HepG2 (cell line): ENCODE data around the gene MIOS. TPM values are rescaled to one million over a fixed set of nuclear protein-coding genes. Genes with fewer than 3 reads are reported as not detected.

Experiments used
- AKAP8 ChIP-seq: sonication (generic); formaldehyde crosslinking; IDR thresholded peaks from 2 replicates; pipeline ENCODE4 v1.5.1; 2020; ENCODE audit warnings: mild to moderate bottlenecking, missing genetic modification reagents
- ARHGAP35 ChIP-seq: sonication (generic); formaldehyde crosslinking; IDR thresholded peaks from 2 replicates; pipeline ENCODE4 v1.9.0; 2022; ENCODE audit warnings: mild to moderate bottlenecking, inconsistent platforms, moderate library complexity, missing genetic modification reagents, borderline replicate concordance
- ASH2L ChIP-seq: fragments of 300-600, 200-600 bp; sonication (generic); IDR thresholded peaks from 2 replicates; pipeline ENCODE4 v1.7.0; 2017; ENCODE audit warnings: low read depth, mild to moderate bottlenecking, moderate library complexity, mixed read lengths, low read length; ENCODE audit not compliant: insufficient read length
- FOXP1 ChIP-seq, 2 experiments: fragments of 450-650 bp in 1 of 2; IDR thresholded peaks; 2 replicates each; pipeline ENCODE4 v1.6.1; 2017 to 2018; ENCODE audit warnings: antibody characterized with exemption in 1 of 2
- IKZF4 ChIP-seq: sonication (generic); formaldehyde crosslinking; IDR thresholded peaks from 2 replicates; pipeline ENCODE4 v1.5.1; 2020; ENCODE audit warnings: borderline replicate concordance, mild to moderate bottlenecking, low read depth, missing genetic modification reagents; ENCODE audit errors: not compliant biosample characterization
- KMT2A ChIP-seq: sonication (generic); formaldehyde crosslinking; IDR thresholded peaks from 2 replicates; pipeline ENCODE4 v1.4.0; 2020; ENCODE audit warnings: missing genetic modification reagents
- MBNL3 ChIP-seq: fragments of 250-450 bp; sonication (Bioruptor Pico); conservative IDR thresholded peaks from 2 replicates; pipeline ENCODE4 v1.8.0; 2022; ENCODE audit warnings: mild to moderate bottlenecking, inconsistent platforms
- MED8 ChIP-seq: sonication (generic); formaldehyde crosslinking; IDR thresholded peaks from 2 replicates; pipeline ENCODE4 v1.8.1; 2023; ENCODE audit warnings: mild to moderate bottlenecking, missing genetic modification reagents; ENCODE audit not compliant: insufficient replicate concordance
- MIER2 ChIP-seq: IDR thresholded peaks from 2 replicates; pipeline ENCODE4 v1.6.1; 2016; ENCODE audit warnings: missing biosample characterization, missing genetic modification reagents
- MYC ChIP-seq: sonication (generic); formaldehyde crosslinking; IDR thresholded peaks from 2 replicates; pipeline ENCODE4 v1.9.0; 2021; ENCODE audit warnings: missing genetic modification reagents, borderline replicate concordance
- NRL ChIP-seq: sonication (generic); formaldehyde crosslinking; IDR thresholded peaks from 2 replicates; pipeline ENCODE4 v1.5.0; 2020; ENCODE audit warnings: missing genetic modification reagents, mild to moderate bottlenecking, moderate library complexity, borderline replicate concordance
- SNAPC2 ChIP-seq: sonication (generic); formaldehyde crosslinking; IDR thresholded peaks from 2 replicates; pipeline ENCODE4 v1.8.1; 2022; ENCODE audit warnings: mild to moderate bottlenecking, missing genetic modification reagents
- TEAD2 ChIP-seq: sonication (generic); formaldehyde crosslinking; IDR thresholded peaks from 2 replicates; pipeline ENCODE4 v1.9.0; 2021; ENCODE audit warnings: missing genetic modification reagents
- ZNF30 ChIP-seq: sonication (generic); formaldehyde crosslinking; IDR thresholded peaks from 2 replicates; pipeline ENCODE4 v1.5.0; 2020; ENCODE audit warnings: mild to moderate bottlenecking, missing genetic modification reagents
- ZNF33A ChIP-seq: sonication (generic); formaldehyde crosslinking; IDR thresholded peaks from 2 replicates; pipeline ENCODE4 v1.5.1; 2020; ENCODE audit warnings: missing genetic modification reagents, mild to moderate bottlenecking, moderate library complexity, borderline replicate concordance
- ZNF441 ChIP-seq: sonication (generic); formaldehyde crosslinking; IDR thresholded peaks from 2 replicates; pipeline ENCODE4 v1.7.0; 2021; ENCODE audit warnings: missing genetic modification reagents, borderline replicate concordance
- ZNF496 ChIP-seq: sonication (generic); formaldehyde crosslinking; IDR thresholded peaks from 2 replicates; pipeline ENCODE4 v1.8.1; 2023; ENCODE audit warnings: mild to moderate bottlenecking, moderate library complexity, missing genetic modification reagents; ENCODE audit not compliant: insufficient replicate concordance
- ZNF691 ChIP-seq: sonication (generic); formaldehyde crosslinking; IDR thresholded peaks from 2 replicates; pipeline ENCODE4 v1.4.0; 2020; ENCODE audit warnings: missing genetic modification reagents, low read depth, mild to moderate bottlenecking, borderline replicate concordance
- ZNF781 ChIP-seq: sonication (generic); formaldehyde crosslinking; IDR thresholded peaks from 2 replicates; pipeline ENCODE4 v1.5.1; 2020; ENCODE audit warnings: borderline replicate concordance, mild to moderate bottlenecking, missing genetic modification reagents; ENCODE audit errors: not compliant biosample characterization
- polyA plus RNA-seq, 8 experiments: library from polyadenylated mRNA; depleted of rRNA in 3 of 8; stranded (reverse) in 7 of 8; unstranded in 1 of 8; fragments of >200 nt; fragmentation: Illumina TruSeq in 4 of 8; extraction: Trizol in 4 of 8; gene quantifications; 2 replicates each; pipeline versions ENCODE4 v1.2.1 to v1.2.3, GENCODE V29; 2011 to 2016; ENCODE audit warnings: low read depth in 4 of 8, missing spikeins in 1 of 8, mixed read lengths in 1 of 8; ENCODE audit not compliant: insufficient read depth in 1 of 8
- total RNA-seq, 5 experiments: library from RNA; depleted of rRNA; stranded (reverse); fragments of >200 nt; fragmentation: Illumina TruSeq; extraction: Trizol; gene quantifications; 2 replicates each; pipeline ENCODE4 v1.2.3, GENCODE V29; 2016; ENCODE audit warnings: low read depth in 1 of 5
- TF ChIP-seq, protein P1 (sequence below): IDR thresholded peaks from 2 replicates; pipeline ENCODE4 v1.6.1; 2016; ENCODE audit warnings: low read depth, missing genetic modification reagents, missing compliant biosample characterization
- TF ChIP-seq, protein P2 (sequence below): sonication (generic); formaldehyde crosslinking; IDR thresholded peaks from 2 replicates; pipeline ENCODE4 v1.8.0; 2022; ENCODE audit warnings: mild to moderate bottlenecking, missing genetic modification reagents, borderline replicate concordance

MIOS gene
- total and polyA plus RNA-seq, 2 of the 13 experiments (the other 11 are each of a cell fraction or from before 2014, with no cell fraction given), result 15.2 to 33.5 TPM

DNA sequence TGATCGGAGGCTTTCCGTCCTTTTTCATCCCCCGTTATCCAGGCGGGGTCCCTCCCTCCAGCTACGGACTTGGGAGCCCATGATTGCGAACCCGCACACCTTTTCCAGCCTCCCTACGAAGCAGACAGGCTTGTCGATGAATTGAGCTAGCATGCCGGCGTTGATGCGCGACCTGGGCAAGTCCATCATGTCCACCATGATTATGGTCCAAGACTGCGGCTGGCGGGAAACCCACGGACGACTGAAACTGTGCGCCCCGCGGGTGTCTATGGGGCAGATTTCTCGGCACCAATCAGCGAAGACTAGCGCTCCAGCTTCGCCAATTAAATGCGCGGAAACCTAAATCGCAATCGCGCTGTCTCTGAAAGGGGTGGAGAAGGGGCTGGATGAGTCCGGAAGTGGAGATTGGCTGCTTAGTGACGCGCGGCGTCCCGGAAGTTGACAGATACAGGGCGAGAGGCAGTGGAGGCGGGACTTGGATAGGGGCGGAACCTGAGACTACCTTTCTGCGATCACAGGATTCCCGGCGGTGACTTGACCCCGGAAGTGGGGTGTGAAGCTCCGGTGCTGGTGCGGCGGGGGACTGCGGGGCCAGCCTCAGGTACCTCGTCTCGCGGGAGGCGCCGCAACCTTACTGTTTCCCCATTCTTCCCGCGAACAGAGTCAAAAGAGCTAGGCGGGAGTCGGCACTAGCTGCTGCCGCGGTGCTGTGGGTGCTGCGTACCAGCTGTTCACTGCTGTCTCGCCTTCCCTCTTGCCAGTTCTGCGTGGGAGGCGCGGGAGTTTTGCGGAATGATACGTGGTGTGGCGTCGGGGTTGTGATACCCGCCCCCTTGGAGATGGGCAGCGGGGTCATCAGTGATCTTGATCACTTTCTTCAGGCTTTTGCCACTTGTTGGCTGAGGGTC, 73.8 kb downstream of the MIOS start, which contains the start of gene UMAD1 (continued):
- TF ChIP-seq, protein P1, sequence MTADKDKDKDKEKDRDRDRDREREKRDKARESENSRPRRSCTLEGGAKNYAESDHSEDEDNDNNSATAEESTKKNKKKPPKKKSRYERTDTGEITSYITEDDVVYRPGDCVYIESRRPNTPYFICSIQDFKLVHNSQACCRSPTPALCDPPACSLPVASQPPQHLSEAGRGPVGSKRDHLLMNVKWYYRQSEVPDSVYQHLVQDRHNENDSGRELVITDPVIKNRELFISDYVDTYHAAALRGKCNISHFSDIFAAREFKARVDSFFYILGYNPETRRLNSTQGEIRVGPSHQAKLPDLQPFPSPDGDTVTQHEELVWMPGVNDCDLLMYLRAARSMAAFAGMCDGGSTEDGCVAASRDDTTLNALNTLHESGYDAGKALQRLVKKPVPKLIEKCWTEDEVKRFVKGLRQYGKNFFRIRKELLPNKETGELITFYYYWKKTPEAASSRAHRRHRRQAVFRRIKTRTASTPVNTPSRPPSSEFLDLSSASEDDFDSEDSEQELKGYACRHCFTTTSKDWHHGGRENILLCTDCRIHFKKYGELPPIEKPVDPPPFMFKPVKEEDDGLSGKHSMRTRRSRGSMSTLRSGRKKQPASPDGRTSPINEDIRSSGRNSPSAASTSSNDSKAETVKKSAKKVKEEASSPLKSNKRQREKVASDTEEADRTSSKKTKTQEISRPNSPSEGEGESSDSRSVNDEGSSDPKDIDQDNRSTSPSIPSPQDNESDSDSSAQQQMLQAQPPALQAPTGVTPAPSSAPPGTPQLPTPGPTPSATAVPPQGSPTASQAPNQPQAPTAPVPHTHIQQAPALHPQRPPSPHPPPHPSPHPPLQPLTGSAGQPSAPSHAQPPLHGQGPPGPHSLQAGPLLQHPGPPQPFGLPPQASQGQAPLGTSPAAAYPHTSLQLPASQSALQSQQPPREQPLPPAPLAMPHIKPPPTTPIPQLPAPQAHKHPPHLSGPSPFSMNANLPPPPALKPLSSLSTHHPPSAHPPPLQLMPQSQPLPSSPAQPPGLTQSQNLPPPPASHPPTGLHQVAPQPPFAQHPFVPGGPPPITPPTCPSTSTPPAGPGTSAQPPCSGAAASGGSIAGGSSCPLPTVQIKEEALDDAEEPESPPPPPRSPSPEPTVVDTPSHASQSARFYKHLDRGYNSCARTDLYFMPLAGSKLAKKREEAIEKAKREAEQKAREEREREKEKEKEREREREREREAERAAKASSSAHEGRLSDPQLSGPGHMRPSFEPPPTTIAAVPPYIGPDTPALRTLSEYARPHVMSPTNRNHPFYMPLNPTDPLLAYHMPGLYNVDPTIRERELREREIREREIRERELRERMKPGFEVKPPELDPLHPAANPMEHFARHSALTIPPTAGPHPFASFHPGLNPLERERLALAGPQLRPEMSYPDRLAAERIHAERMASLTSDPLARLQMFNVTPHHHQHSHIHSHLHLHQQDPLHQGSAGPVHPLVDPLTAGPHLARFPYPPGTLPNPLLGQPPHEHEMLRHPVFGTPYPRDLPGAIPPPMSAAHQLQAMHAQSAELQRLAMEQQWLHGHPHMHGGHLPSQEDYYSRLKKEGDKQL (CRISPR knock-in tag), result no peak
- peak; percentile 56; the same call in 1 of the 2 replicates for TF ChIP-seq SNAPC2 (CRISPR knock-in tag)
- no peak for TF ChIP-seq ZNF496 (CRISPR knock-in tag)
- TF ChIP-seq MED8 (CRISPR knock-in tag), result no peak
- TF ChIP-seq ZNF30 (CRISPR knock-in tag), result no peak
- no peak for TF ChIP-seq ZNF33A (CRISPR knock-in tag)
- no peak for TF ChIP-seq NRL (CRISPR knock-in tag)
- TF ChIP-seq ZNF781, result peak; percentile 43
- TF ChIP-seq ZNF691 (CRISPR knock-in tag), result no peak
- TF ChIP-seq KMT2A (CRISPR knock-in tag), result peak; percentile 19; the same call in 1 of the 2 replicates
- peak; percentile 51; the same call in 1 of the 2 replicates for TF ChIP-seq MYC (CRISPR knock-in tag)
- no peak for TF ChIP-seq ARHGAP35
- TF ChIP-seq, protein P2, sequence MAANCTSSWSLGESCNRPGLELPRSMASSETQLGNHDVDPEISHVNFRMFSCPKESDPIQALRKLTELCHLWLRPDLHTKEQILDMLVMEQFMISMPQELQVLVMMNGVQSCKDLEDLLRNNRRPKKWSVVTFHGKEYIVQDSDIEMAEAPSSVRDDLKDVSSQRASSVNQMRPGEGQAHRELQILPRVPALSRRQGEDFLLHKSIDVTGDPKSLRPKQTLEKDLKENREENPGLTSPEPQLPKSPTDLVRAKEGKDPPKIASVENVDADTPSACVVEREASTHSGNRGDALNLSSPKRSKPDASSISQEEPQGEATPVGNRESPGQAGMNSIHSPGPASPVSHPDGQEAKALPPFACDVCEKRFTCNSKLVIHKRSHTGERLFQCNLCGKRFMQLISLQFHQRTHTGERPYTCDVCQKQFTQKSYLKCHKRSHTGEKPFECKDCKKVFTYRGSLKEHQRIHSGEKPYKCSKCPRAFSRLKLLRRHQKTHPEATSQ (CRISPR knock-in tag), result no peak
- no peak for TF ChIP-seq TEAD2 (CRISPR knock-in tag)
- no peak for TF ChIP-seq MBNL3 (CRISPR knock-in tag)
- no peak for TF ChIP-seq FOXP1 (IDR thresholded peaks at IDR 0.05)
- TF ChIP-seq FOXP1 (CRISPR knock-in tag; IDR thresholded peaks at IDR 0.05), result no peak
- TF ChIP-seq MIER2 (CRISPR knock-in tag), result no peak
- TF ChIP-seq ZNF441 (CRISPR knock-in tag), result no peak
- TF ChIP-seq AKAP8 (CRISPR knock-in tag), result no peak
- peak; percentile 77 for TF ChIP-seq ASH2L
- TF ChIP-seq IKZF4 (CRISPR knock-in tag), result no peak
